HAP-1 (cell line): ENCODE data around the gene PIK3R1.

Experiments used
- DNase-seq, 2 experiments: peaks; one replicate each; pipeline ENCODE4 v3.0.0-alpha.2; 2016 to 2020; ENCODE audit warnings: low spot score in 2 of 2
- H3K27me3 ChIP-seq: fragments of 250-450 bp; sonication (Bioruptor Pico); 2 replicates; pipeline ENCODE4 v1.5.1; 2020; ENCODE audit warnings: low read depth, mild to moderate bottlenecking, moderate library complexity
- H3K36me3 ChIP-seq: fragments of 250-450 bp; sonication (Bioruptor Pico); replicated peaks from 2 replicates; pipeline ENCODE4 v1.5.1; 2020; ENCODE audit warnings: mild to moderate bottlenecking
- H3K4me1 ChIP-seq: fragments of 250-450 bp; sonication (Bioruptor Pico); 2 replicates; pipeline ENCODE4 v1.5.1; 2020; ENCODE audit warnings: mild to moderate bottlenecking
- H3K4me3 ChIP-seq: fragments of 250-450 bp; sonication (Bioruptor Pico); 2 replicates; pipeline ENCODE4 v1.5.1; 2020; ENCODE audit warnings: mild to moderate bottlenecking, moderate library complexity
- H3K9me3 ChIP-seq: fragments of 250-450 bp; sonication (Bioruptor Pico); 2 replicates; pipeline ENCODE4 v1.5.1; 2020; ENCODE audit warnings: mild to moderate bottlenecking, moderate library complexity
- in situ Hi-C: fragments of 300-500 bp; cut with MboI; formaldehyde crosslinking; loops from 3 replicates; pipeline ENCODE4 v1.14.3; 2020; ENCODE audit warnings: low sequenced_read_pairs, inconsistent platforms, mixed read lengths

The PIK3R1 gene

DNA sequence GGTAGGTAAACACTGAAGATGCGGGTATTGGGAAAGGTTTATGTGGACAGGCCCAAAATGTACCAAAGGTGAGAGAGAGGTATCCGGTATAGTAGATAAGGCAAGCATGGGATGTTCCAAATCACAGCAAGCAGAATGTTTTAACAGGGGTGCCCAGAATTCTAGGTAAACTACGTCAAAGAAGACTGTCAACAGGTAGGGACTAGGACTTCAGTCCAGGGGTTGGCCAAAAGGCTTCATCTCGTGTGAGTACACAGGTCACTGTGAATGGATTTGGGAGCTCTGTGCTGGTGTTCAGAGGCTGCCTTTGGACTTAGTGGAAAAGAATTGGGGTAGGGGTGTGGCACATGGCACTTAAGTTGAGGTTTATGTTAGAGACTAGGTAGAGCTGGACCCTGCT, 66.4 kb downstream of the PIK3R1 start:
- no peak for DNase-seq
- H3K4me3 ChIP-seq, result no peak overlapping the region
- in situ Hi-C loops, result loop anchor here (10.0 kb wide), 1 partner anchor 173 kb away; no protein-coding TSS in a partner anchor
- peaks cover 6% of the 10 kb centered on the region; the same call in 1 of the 2 replicates for H3K36me3 ChIP-seq
- H3K27me3 ChIP-seq, result no peaks in the 10 kb centered on the region
- H3K9me3 ChIP-seq, result no peaks in the 10 kb centered on the region
- H3K4me1 ChIP-seq, result no peaks in the 10 kb centered on the region

DNA sequence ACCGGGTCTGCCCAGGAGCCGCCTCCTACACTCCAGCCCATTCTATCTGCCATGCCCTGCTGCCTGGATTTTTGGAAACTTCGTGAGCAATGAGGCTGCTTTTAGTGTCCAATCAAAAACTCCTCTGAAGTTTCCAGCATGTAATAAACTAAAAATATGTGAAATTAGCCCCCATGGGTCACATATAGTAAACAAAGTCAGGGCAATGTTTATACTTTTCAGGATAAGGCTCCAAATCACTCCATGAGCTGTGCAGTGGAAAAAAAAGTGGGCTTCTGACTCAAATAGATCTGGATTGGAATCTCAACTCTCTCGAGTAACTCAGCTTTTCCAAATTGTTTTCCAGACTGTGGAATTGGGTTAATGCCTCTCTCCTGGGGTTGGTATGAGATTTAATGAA, 68.2 kb downstream of the PIK3R1 start:
- in situ Hi-C loops, result loop anchor here (10.0 kb wide), 1 partner anchor 171 kb away; no protein-coding TSS in a partner anchor
- H3K4me1 ChIP-seq, result no peaks in the 10 kb centered on the region

DNA sequence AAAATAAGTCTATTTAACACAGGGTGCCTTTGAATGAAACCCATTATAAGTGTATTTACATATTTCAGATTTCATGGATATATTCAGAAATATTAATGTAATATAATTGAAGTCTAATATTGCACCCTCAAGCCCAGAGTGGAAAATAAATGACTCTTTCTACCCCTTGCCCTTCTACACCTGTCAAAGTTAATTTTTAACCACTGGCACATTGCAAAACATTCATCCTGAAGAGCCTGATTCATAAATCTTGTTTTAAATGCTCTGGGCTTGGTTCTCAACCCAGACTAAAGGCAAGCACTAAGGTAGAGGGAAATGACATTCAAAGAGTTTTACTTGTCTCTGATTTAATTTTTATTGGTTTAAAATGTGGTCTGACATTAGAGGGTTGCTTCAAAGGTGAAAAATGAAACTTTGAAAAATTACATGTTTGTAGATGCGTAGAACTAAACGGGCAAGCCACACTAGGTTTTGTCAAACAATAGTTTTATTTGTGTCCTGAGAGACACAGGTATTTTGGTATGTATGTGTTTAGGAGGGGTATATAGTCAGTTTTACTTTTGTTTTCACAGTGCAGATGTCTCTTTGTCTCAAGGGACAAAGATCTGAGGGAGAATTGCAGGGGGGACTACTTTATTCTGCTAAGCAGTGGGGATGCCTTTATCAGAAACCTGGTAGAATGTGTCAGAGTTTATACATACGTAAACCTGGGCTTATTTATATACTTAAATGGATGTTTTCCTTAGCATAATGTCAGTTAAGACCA, 69.7 kb downstream of the PIK3R1 start:
- H3K4me3 ChIP-seq, result no peak overlapping the region
- H3K27me3 ChIP-seq, result no peaks in the 10 kb centered on the region
- H3K9me3 ChIP-seq, result no peaks in the 10 kb centered on the region
- H3K36me3 ChIP-seq, result peaks cover 4% of the 10 kb centered on the region; the same call in 1 of the 2 replicates
- in situ Hi-C loops, result loop anchor here (10.0 kb wide), 1 partner anchor 170 kb away; no protein-coding TSS in a partner anchor
- no peaks in the 10 kb centered on the region for H3K4me1 ChIP-seq
- DNase-seq, result no peak

More for the DNA sequence above, 68.2 kb downstream of the PIK3R1 start:
- H3K27me3 ChIP-seq, result no peaks in the 10 kb centered on the region
- H3K9me3 ChIP-seq, result no peaks in the 10 kb centered on the region
- no peak for DNase-seq
- no peak overlapping the region for H3K4me3 ChIP-seq
- peaks cover 6% of the 10 kb centered on the region; the same call in 1 of the 2 replicates for H3K36me3 ChIP-seq

DNA sequence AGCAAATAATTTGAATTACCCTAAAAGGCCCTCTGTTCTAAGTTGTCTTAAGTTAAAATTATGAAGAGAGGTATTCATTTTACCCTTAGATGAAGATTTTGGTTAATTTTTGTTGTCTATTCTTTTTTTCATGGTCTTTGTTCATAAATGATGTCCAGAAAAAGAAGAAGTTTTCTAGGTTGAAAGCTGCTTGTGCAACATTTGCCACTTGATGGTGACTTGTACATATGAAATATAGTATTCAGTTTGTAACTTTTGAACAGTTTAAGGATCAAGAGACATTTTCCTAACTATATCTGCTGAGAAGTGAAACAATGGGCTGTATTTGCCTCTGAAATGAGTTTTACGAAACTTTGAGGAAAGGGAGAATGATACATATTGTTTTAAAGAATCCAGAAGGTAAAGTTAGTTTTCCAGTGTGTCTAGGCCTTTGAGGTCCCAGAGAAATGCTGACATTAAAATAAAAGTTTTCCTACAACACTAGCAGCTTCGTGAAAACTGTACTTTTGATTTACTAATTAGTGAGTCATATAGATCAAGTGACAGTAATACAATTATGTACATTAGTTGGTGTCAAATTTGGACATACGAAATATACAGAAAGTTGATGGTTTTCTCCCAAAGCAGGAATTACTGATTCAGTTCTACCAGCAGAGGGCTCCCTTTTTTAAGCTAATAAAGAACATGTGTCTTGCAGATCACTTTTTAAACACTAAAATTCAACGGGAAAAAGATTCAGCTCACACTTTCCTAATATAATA, 70.5 kb downstream of the PIK3R1 start:
- Histone ChIP-seq H3K4me3 (no peak overlapping the region), H3K36me3 (no peaks in the 10 kb centered on the region), H3K4me1 (no peaks in the 10 kb centered on the region), H3K27me3 (no peaks in the 10 kb centered on the region), H3K9me3 (no peaks in the 10 kb centered on the region)
- peak in 1 of 2 experiments; percentile 38 for DNase-seq
- in situ Hi-C loops, result loop anchor here (10.0 kb wide), 1 partner anchor 169 kb away; no protein-coding TSS in a partner anchor

DNA sequence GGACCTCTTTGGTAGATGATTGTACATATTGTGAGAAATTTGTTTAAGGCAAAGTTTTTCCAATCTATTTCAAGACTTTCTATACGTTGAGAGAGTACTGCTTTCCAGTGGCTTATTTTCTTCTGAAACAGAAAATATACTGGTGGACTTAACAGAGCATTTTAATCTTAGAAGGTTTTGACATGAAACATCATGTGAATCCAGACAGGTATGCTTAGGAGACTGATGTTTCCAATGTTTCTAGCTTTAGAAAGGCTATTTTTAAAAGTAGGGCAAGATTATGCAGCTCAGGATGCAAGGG, 71.0 kb downstream of the PIK3R1 start:
- H3K27me3 ChIP-seq, result no peaks in the 10 kb centered on the region
- in situ Hi-C loops, result loop anchor here (10.0 kb wide), 1 partner anchor 168 kb away; no protein-coding TSS in a partner anchor
- no peaks in the 10 kb centered on the region for H3K36me3 ChIP-seq
- no peak overlapping the region for H3K4me3 ChIP-seq
- H3K4me1 ChIP-seq, result no peaks in the 10 kb centered on the region
- no peak for DNase-seq
- H3K9me3 ChIP-seq, result no peaks in the 10 kb centered on the region

DNA sequence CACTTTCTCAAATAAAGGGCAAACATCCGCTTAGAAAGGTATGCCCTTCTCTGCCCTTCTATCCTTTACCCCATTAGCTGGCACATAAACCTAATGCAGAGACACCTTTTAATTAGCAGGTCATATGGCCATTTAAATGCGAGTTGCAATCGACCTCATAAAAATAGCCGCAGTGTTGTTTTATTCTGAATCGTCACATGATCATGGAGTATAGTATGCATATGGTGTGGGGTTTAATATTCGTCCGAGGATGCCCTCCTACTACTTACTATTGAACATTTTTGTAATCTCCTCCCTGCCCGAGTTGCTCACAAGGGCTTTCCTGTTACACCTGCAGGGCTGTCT, 72.0 kb downstream of the PIK3R1 start:
- H3K27me3 ChIP-seq, result no peaks in the 10 kb centered on the region
- H3K36me3 ChIP-seq, result no peaks in the 10 kb centered on the region
- in situ Hi-C loops, result loop anchor here (10.0 kb wide), 1 partner anchor 167 kb away; no protein-coding TSS in a partner anchor
- H3K4me3 ChIP-seq, result no peak overlapping the region
- no peaks in the 10 kb centered on the region for H3K4me1 ChIP-seq
- DNase-seq, result no peak
- no peaks in the 10 kb centered on the region for H3K9me3 ChIP-seq

DNA sequence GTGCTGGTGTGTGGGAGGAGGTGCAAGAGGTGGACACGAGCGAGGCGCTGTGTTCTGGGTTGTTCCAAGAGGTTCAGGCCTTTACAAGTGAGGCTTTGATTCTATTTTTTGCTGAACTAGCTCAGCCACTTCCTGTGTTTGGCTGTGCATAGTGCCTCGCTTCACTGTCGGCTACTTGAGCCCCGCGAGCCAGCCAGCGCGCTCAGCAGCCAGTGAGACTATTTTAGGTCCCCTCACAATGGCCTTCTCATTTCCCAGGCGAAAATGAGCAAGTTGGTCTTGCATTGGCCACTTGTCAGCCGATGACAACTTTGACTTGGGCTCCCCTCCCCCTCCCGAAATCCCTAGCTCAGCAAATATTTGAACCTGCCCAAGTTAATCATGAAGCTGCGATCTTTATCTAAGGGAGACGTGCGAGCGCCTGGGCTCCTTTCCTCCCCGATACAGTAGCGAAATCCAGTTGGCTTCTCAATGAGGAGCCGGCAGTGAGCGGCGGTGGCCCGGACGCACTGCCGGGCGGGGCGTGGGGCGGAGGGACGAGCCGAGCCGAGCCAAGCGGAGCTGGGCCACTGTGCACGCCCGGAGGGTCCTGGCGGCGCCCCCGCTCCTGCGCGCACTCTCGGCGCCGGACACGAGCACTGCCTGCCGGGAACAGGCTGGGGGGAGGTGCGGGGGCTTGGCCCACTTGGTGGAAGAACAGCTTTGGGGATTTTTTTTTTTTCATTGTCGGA, 72.6 kb downstream of the PIK3R1 start:
- DNase-seq, result no peak
- H3K4me3 ChIP-seq, result no peak overlapping the region
- no peaks in the 10 kb centered on the region for H3K4me1 ChIP-seq
- H3K9me3 ChIP-seq, result no peaks in the 10 kb centered on the region
- no peaks in the 10 kb centered on the region for H3K27me3 ChIP-seq
- no peaks in the 10 kb centered on the region for H3K36me3 ChIP-seq
- in situ Hi-C loops, result loop anchor here (10.0 kb wide), 1 partner anchor 167 kb away; no protein-coding TSS in a partner anchor

DNA sequence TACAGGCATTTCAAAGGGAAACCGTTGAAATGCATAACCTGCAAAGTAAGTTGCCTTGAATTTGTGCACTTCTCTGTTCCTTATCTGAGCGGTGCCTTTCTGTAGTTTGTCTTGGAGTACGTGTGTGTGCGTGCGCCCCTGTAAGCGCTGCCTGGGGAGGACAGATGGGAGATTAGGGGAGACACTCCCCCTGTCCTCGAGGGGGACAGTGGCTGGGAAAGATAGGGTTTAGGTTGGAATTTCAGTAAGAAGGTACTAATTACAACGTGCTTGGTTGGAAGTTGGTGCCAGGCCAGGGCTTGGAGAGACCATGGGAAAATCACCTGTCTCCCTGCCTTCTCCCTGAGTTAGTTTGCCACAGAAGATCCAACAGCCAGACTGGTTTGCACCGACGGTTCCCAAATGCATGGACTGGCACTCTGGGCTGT, 73.2 kb downstream of the PIK3R1 start:
- Histone ChIP-seq H3K4me3 (no peak overlapping the region), H3K4me1 (no peaks in the 10 kb centered on the region), H3K9me3 (no peaks in the 10 kb centered on the region), H3K36me3 (no peaks in the 10 kb centered on the region), H3K27me3 (no peaks in the 10 kb centered on the region)
- no peak for DNase-seq
- in situ Hi-C loops, result loop anchor here (10.0 kb wide), 1 partner anchor 166 kb away; no protein-coding TSS in a partner anchor

DNA sequence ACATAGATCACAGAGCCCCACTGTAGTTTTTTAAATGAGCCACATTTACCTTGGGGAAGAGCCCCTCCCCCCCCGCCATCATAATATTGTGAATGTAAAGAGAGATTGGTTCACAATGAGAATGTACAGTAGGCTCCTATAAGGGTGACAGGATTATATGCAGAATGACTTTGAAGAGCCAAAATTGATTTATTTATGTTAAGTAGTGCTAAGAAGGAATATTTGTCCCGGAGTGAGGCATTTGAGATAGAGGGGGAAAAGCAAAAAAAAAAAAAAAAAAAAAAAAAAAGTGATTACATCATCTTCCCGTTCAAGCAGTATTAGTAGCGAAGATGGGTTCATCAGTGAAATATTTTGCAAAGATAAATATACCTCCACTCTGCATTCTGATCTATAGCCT, 73.9 kb downstream of the PIK3R1 start:
- no peaks in the 10 kb centered on the region for H3K4me1 ChIP-seq
- H3K4me3 ChIP-seq, result no peak overlapping the region
- H3K9me3 ChIP-seq, result no peaks in the 10 kb centered on the region
- no peaks in the 10 kb centered on the region for H3K27me3 ChIP-seq
- DNase-seq, result no peak
- in situ Hi-C loops, result loop anchor here (10.0 kb wide), 1 partner anchor 165 kb away; no protein-coding TSS in a partner anchor
- H3K36me3 ChIP-seq, result no peaks in the 10 kb centered on the region

DNA sequence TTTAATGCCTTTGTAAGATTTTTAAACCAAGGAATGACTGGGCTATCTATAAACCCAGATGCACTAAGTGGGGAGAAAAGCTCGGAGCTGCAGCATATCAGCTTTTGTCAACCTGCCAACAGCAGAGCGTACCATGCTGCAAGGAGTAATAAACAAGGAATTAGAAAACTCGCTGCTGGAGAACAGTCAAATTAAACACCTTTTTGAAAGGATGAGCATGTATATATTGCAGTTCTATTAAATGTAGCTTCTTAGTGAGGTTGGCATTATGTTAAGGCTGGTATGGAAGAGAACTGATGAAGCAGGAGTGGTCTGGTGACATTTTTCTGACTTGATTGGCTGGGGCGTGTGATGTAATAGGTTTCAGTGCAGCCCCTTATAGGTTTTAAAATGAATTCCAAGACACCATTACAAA, 74.7 kb downstream of the PIK3R1 start:
- Histone ChIP-seq H3K4me3 (no peak overlapping the region), H3K9me3 (no peaks in the 10 kb centered on the region), H3K4me1 (no peaks in the 10 kb centered on the region), H3K27me3 (no peaks in the 10 kb centered on the region), H3K36me3 (no peaks in the 10 kb centered on the region; the same call in 1 of the 2 replicates)
- in situ Hi-C loops, result no loop called here
- no peak for DNase-seq

DNA sequence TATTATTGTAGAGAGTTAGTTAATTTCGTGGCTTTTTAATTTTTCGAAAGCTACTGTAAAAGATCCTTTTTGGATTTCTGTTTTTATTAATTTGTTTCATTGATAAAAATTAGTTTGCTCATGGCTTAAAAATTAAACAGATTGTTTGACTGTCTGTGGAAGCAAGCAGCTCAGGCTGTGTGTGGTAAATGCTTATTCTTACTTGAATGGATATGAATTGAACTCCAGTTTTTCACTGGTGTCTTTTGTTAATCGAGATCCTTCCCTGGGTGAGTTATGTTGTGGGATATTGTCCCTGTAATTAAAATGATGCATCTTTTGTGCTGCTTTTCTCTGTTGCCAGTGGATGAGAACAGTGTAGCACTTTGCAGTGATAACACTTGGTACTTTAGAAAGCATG, 75.3 kb downstream of the PIK3R1 start:
- Histone ChIP-seq H3K27me3 (no peaks in the 10 kb centered on the region), H3K36me3 (no peaks in the 10 kb centered on the region; the same call in 1 of the 2 replicates), H3K4me3 (no peak overlapping the region), H3K9me3 (no peaks in the 10 kb centered on the region), H3K4me1 (no peaks in the 10 kb centered on the region)
- in situ Hi-C loops, result no loop called here
- no peak for DNase-seq

DNA sequence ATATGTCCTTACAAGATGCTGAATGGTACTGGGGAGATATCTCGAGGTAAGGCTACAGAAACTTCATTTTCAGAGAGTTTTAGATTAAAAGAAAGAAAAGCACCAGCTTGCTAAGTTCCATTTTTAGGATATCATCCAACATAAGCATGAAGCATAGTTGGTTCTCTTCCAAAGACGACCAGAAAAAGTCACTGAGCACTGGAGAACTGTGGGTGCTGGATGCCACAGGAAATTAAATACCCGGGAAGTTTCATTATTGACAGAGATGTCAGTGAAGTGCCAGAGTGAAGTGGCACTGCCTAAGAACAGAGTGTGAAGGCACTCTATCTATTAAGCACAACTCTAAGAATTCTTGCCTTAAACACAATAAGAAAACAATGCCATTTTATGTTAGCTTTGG, 76.8 kb downstream of the PIK3R1 start:
- Histone ChIP-seq H3K4me3 (no peak overlapping the region), H3K27me3 (no peaks in the 10 kb centered on the region), H3K36me3 (peaks cover 5% of the 10 kb centered on the region), H3K4me1 (no peaks in the 10 kb centered on the region), H3K9me3 (no peaks in the 10 kb centered on the region)
- in situ Hi-C loops, result no loop called here
- no peak for DNase-seq

DNA sequence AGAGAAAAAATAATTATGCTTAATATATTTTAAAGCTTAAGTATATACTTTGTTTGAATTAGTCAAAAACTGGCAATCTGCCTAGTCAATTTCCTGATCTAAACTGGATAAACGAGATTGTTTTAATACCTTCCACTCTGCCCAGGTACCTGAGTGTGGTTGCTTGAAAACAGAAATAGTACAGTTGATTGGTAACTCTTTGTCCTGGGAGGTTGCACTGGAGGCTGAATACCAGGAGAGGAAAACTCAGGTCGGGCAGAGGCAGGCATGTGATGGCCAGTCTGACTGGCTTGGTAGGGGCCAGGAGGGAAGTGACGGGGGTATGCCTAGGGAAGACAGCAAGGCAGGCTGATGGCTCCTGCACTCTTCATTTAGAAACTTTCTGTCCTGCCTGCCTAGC, 80.2 kb downstream of the PIK3R1 start:
- Histone ChIP-seq H3K9me3 (no peaks in the 10 kb centered on the region), H3K4me3 (no peak overlapping the region), H3K4me1 (no peaks in the 10 kb centered on the region), H3K36me3 (peaks cover 5% of the 10 kb centered on the region), H3K27me3 (no peaks in the 10 kb centered on the region)
- in situ Hi-C loops, result no loop called here
- no peak for DNase-seq
